Measurements from ENCODE around the gene IL6ST. TPM values are rescaled to one million over a fixed set of nuclear protein-coding genes. Genes with fewer than 3 reads are reported as not detected.

Gene IL6ST
- total and polyA plus RNA-seq, 9 donors = 45.9 to 406 (median 169) TPM

DNA sequence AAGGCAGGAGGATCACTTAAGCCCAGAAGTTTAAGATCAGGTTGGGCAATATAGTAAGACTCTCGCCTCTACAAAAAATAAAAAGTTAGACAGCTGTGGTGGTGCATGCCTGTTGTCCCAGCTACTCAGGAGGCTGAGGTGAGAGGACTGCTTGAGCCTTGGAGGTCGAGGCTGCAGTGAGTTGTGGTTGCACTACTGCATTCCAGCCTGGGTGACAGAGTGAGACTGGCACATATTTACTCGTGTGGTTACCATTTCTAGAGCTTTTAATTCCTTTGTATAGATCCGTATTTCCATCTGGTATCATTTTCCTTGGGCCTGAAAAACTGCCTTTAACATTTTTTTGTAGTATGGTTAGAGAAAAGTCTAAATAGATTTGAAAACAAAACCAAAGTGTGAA is 7.8 kb downstream of the IL6ST start:
- no peak for TF ChIP-seq POLR2A (IDR thresholded peaks at IDR 0.05)
- TF ChIP-seq, protein P1, sequence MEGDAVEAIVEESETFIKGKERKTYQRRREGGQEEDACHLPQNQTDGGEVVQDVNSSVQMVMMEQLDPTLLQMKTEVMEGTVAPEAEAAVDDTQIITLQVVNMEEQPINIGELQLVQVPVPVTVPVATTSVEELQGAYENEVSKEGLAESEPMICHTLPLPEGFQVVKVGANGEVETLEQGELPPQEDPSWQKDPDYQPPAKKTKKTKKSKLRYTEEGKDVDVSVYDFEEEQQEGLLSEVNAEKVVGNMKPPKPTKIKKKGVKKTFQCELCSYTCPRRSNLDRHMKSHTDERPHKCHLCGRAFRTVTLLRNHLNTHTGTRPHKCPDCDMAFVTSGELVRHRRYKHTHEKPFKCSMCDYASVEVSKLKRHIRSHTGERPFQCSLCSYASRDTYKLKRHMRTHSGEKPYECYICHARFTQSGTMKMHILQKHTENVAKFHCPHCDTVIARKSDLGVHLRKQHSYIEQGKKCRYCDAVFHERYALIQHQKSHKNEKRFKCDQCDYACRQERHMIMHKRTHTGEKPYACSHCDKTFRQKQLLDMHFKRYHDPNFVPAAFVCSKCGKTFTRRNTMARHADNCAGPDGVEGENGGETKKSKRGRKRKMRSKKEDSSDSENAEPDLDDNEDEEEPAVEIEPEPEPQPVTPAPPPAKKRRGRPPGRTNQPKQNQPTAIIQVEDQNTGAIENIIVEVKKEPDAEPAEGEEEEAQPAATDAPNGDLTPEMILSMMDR (IDR thresholded peaks at IDR 0.05) = no peak
- TF ChIP-seq EP300 (IDR thresholded peaks at IDR 0.05) = no peak
- no peaks in the 10 kb centered on the region for H3K36me3 ChIP-seq
- H3K4me3 ChIP-seq = no peak overlapping the region
- no peaks in the 10 kb centered on the region for H3K9me3 ChIP-seq
- H3K27me3 ChIP-seq = no peaks in the 10 kb centered on the region
- intact Hi-C loops (cut with DNase I) = loop anchor here in 1 of 4 donors (10.0 kb wide), 1 partner anchor 218 kb away; no protein-coding TSS in a partner anchor
- DNase-seq = no peak
- WGBS, 3 donors = 85 to 94% (median 89%) methylated on average over 4 of the region's 4 CpGs
- peaks cover 5% of the 10 kb centered on the region for H3K4me1 ChIP-seq (ENCODE audit: insufficient read depth)
- H3K27ac ChIP-seq = no peak overlapping the region

DNA sequence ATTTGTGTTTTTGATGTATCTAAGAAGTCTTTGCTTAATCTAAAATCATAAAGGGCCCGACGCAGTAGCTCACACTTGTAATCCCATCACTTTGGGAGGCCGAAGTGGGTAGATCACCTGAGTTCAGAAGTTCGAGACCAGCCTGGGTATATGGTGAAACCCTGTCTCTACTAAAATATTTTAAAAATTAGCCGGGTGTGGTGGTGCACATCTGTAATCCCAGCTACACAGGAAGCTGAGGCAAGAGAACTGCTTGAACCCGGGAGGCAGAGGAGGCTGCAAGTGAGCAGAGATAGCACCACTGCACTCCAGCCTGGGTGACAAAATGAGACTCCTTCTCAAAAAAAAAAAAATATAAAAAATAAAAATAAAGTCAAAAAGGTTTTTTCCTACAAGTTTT is 9.6 kb downstream of the IL6ST start:
- no peak overlapping the region for H3K27ac ChIP-seq
- WGBS, 3 donors = 93 to 96% (median 95%) methylated on average over 6 of the region's 6 CpGs
- H3K4me1 ChIP-seq (ENCODE audit: insufficient read depth) = peaks cover 2% of the 10 kb centered on the region
- no peak overlapping the region for H3K4me3 ChIP-seq
- H3K9me3 ChIP-seq = no peaks in the 10 kb centered on the region
- no peaks in the 10 kb centered on the region for H3K27me3 ChIP-seq
- no peaks in the 10 kb centered on the region for H3K36me3 ChIP-seq
- intact Hi-C loops (cut with DNase I) = loop anchor here in 1 of 4 donors (10.0 kb wide), 1 partner anchor 220 kb away; no protein-coding TSS in a partner anchor
- TF ChIP-seq, protein P1 (IDR thresholded peaks at IDR 0.05) = no peak
- no peak for TF ChIP-seq EP300 (IDR thresholded peaks at IDR 0.05)
- no peak for TF ChIP-seq POLR2A (IDR thresholded peaks at IDR 0.05)
- DNase-seq = no peak

DNA sequence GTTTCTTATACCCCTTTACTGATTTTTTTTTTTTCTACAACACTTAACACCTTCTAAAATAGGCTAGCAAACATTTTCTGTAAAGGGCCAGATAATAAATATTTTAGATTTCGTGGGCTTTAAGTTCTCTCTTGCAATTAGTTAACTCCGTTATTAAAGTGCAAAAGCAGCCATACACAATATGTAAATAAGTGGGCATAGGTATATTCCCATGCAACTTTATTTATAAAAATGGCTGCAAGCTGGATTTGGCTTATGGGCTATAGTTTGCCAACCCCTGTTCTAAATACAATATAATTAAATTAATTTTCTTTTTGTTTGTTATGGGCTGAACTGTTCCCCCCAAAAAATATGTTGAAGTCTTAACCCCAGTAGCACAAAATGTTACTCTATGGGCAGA is 10.8 kb downstream of the IL6ST start:
- intact Hi-C loops (cut with DNase I) = loop anchor here in 1 of 4 donors (10.0 kb wide), 1 partner anchor 221 kb away; no protein-coding TSS in a partner anchor
- TF ChIP-seq EP300 (IDR thresholded peaks at IDR 0.05) = no peak
- TF ChIP-seq POLR2A (IDR thresholded peaks at IDR 0.05) = no peak
- TF ChIP-seq, protein P1 (IDR thresholded peaks at IDR 0.05) = no peak
- Histone ChIP-seq H3K27me3 (no peaks in the 10 kb centered on the region), H3K9me3 (no peaks in the 10 kb centered on the region), H3K27ac (no peak overlapping the region), H3K4me1 (ENCODE audit: insufficient read depth) (peaks cover 2% of the 10 kb centered on the region), H3K4me3 (no peak overlapping the region), H3K36me3 (no peaks in the 10 kb centered on the region)
- WGBS, 3 donors = 85 to 96% (median 92%) methylated on average over 2 of the region's 2 CpGs
- no peak for DNase-seq

DNA sequence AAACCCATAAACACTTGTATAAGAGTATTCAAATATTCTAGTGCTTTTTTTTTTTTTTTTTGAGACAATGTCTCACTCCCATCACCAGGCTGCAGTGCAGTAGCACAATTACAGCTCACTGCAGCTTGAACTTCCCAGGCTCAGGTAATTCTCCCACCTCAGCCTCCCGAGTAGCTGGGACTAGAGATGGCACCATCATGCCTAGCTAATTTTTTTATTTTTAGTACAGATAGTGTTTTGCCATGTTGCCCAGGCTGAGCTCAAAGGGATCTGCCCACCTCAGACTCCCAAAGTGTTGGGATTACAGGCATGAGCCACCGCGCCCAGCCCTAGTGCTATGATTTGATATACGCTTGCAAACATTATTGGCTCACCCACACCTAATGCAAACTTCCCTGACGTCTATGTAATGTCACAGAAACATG is 11.8 kb downstream of the IL6ST start:
- no peak for DNase-seq
- H3K4me3 ChIP-seq = no peak overlapping the region
- 66 to 76% (median 68%) methylated on average over 5 of the region's 5 CpGs for WGBS, 3 donors
- H3K36me3 ChIP-seq = no peaks in the 10 kb centered on the region
- peaks cover 3% of the 10 kb centered on the region for H3K4me1 ChIP-seq (ENCODE audit: insufficient read depth)
- no peak for TF ChIP-seq EP300 (IDR thresholded peaks at IDR 0.05)
- no peak for TF ChIP-seq POLR2A (IDR thresholded peaks at IDR 0.05)
- TF ChIP-seq, protein P1 (IDR thresholded peaks at IDR 0.05) = no peak
- no peaks in the 10 kb centered on the region for H3K9me3 ChIP-seq
- intact Hi-C loops (cut with DNase I) = loop anchor here in 1 of 4 donors (10.0 kb wide), 1 partner anchor 222 kb away; no protein-coding TSS in a partner anchor
- H3K27me3 ChIP-seq = no peaks in the 10 kb centered on the region
- H3K27ac ChIP-seq = no peak overlapping the region
